Tibial nerve (tissue), 4 donors: ENCODE measurements around the gene DENND2A.

Source experiments
- EP300 ChIP-seq, 2 donors: sonication (generic); formaldehyde crosslinking; IDR thresholded peaks; one replicate each; pipeline ENCODE4 v1.6.1; 2017; ENCODE audit warnings: antibody characterized with exemption in 2 of 2, mild to moderate bottlenecking in 1 of 2
- POLR2A ChIP-seq, 2 donors: fragments of 450-650 bp; IDR thresholded peaks; one replicate each; pipeline ENCODE4 v1.6.1; 2017; ENCODE audit warnings: antibody characterized with exemption in 2 of 2, mild to moderate bottlenecking in 2 of 2, moderate library complexity in 2 of 2
- TF ChIP-seq, protein P1 (sequence below), 5 experiments: fragments of 200-600 bp in 3 of 5; fragments of 450-650 bp in 2 of 5; sonication (generic) in 3 of 5; IDR thresholded peaks; one replicate each; pipeline ENCODE4 v1.5.1; 2016 to 2019; ENCODE audit warnings: antibody characterized with exemption in 5 of 5, mild to moderate bottlenecking in 3 of 5, moderate library complexity in 2 of 5

DNA sequence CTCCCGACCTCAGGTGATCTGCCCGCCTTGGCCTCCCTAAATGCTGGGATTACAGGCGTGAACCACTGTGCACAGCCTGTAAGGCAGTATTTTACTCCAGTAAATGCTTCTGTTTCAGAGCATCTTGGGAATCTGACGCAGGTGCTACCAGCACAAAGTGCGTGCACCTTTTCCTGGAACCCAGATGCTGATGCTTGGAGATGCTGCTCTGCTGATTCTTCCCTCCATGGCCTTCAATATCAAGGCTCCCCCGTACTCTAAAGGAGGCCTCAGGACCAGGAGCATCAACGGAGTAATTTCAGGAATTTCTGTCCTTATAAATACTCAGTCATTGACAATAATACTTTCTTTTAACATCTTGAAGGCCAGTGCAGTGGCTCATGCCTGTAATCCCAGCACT is 23.5 kb downstream of the DENND2A start:
- TF ChIP-seq EP300 (IDR thresholded peaks at IDR 0.05) (no peak), POLR2A (IDR thresholded peaks at IDR 0.05) (no peak)
- TF ChIP-seq, protein P1, sequence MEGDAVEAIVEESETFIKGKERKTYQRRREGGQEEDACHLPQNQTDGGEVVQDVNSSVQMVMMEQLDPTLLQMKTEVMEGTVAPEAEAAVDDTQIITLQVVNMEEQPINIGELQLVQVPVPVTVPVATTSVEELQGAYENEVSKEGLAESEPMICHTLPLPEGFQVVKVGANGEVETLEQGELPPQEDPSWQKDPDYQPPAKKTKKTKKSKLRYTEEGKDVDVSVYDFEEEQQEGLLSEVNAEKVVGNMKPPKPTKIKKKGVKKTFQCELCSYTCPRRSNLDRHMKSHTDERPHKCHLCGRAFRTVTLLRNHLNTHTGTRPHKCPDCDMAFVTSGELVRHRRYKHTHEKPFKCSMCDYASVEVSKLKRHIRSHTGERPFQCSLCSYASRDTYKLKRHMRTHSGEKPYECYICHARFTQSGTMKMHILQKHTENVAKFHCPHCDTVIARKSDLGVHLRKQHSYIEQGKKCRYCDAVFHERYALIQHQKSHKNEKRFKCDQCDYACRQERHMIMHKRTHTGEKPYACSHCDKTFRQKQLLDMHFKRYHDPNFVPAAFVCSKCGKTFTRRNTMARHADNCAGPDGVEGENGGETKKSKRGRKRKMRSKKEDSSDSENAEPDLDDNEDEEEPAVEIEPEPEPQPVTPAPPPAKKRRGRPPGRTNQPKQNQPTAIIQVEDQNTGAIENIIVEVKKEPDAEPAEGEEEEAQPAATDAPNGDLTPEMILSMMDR (IDR thresholded peaks at IDR 0.05): no peak
